GM18858 (cell line): ENCODE measurements around the gene RTP5.

ENCODE experiments used
- ATAC-seq: cut with Tn5 transposase; IDR thresholded peaks from one replicate; pipeline ENCODE4 v1.9.1; 2021; ENCODE audit not compliant: unreplicated experiment

RTP5 gene

DNA sequence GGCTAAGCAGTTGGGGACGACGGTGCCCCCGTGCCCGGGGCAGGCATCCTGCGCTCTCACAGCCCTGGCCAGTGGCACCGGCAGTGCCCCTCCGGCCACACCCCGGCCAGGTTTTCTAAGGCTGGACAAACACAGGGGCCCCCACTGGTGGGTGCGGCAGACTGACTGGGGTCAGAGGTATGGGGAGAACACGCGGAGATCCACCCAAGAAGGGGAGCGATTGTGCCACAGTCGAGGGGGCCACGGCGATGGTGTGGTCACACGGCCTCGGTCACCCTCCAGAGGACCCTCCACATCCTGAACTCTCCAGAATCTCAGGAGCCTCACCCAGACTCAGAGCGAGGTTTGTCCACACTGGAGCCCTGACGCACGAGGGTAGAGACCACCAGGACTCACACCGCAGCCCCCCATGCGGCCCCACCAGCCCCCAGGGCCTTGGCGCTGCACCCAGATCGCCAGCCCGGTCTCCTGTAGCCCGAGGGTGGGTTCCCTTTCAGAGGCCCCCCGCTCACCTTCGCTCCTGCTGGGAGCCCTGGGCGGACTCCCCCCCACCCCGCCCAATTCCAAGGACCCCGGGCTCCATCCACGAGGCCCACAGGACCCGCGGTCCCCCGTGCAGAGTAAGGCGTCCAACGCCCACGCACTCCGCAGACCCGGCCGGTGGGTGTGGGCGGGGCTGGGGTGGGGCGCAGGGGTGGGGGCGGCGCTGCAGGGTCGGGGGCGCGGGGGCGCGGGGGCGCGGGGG lies 26.0 kb upstream of the RTP5 start:
- ATAC-seq = no peak

DNA sequence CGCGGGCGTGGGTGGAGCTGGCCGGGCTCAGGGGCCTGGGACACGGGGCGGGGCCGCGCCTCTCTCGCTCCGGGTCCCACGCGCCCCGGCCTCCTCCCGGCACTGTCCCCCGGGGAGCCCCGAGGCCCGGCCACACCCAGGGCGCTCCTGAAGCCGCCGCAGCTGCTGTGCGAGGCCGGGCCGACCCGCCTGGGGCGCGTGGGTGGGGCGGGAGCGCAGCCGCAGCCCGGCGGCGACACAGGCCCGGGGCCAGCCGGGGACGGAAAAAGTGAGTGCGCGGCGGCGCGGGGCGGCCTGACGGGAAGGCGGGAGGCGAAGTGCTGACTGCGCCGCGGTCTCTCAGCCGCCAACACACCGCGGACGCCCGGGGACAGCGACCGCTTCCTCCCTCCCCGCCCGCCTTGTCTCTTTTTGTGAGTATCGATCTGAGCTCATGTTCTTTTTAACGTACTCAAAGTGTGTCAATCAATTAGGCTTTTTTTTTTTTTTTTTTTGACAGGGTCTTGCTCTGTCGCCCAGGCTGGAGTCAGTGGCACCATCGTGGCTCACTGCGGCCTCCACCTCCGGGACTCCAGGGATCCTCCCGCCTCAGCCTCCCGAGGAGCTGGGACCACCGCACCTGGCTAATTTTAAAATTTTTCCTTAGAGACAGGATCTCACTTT lies 25.3 kb upstream of the RTP5 start:
- ATAC-seq = peak; percentile 45

DNA sequence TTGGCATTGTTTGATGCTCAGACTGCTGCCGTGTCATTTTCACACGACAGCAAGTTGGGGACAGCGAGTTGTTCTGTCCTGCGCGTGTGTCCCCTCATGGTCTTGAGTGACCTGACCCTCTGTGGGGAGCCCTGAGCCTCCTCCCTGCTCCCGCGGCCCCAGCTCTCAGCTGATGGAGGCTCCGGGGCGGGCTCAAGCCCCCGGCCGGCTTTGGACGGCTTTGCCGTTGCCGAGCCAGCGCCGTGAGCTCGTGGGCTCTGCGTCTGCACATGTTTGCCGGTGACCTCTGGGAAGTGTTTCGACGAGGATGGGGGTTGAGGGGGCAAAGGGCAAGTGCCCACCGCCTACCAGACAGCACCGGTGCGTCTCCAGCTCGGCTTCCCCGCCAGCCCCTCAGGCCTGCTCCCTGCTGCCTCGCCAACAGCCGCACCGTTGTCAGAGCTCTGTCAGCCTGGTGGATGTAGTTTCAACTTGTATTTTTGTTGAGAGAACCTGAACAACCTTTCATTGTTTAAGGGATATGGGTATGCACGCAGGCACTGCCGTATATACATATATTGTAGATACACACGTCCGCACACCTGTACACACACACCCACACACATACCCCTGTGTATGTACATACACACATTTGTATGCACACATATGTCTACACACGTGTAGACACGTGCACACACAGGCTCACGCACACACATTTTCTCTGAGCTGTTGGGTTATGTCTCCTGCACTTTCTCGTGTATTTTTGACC lies 24.5 kb upstream of the RTP5 start:
- ATAC-seq = no peak

DNA sequence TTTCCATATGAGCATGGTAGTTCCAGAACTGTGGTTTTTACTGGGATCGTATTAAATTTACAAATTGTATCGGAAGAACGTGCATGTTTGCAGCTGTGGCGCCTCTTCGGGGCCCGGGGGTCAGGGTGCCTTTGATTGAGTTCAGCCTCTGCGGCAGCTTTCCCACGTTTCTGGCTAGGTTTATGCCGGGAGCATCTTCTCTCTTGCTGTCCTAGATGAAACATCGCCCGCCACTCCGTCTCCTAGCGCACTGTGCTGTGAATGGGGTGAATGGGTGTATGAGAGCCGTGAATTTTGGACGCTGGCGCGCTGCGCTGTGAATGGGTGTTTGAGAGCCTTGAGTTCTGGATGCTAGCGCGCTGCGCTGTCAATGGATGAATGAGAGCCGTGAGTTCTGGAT lies 23.1 kb upstream of the RTP5 start:
- ATAC-seq = no peak

DNA sequence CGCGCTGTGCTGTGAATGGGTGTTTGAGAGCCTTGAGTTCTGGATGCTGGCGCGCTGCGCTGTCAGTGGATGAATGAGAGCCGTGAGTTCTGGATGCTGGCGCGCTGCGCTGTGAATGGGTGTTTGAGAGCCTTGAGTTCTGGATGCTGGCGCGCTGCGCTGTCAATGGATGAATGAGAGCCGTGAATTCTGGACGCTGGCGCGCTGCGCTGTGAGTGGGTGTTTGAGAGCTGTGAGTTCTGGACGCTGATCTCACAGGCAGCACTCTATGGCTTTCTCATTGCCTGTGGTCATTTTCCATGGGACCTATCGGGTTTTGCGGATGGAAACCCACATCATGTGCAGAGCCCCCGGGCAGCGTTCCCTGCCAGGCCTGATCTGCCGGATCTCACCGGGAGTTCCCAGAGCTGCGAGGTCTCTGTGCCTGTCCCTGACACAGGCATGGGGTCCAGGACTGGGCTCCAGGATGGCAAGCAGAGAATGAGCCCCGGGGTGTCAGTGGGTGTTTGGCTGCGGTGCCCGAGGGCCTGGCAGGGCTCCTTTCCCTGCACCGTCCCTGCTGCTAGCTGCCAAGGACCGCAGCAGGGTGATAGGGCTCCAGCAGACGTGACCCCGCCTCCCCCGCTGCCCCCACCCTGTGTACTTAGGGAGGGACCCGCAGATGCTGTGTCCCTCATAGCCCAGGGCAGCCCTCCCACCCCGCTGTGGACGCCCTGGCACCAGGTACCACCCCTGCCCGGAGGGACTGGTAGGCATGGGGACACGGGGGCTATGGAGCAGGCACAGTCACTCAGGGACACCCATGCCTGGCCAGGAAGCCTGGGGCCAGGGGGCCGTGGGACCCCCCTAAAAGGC lies 20.5 kb upstream of the RTP5 start:
- ATAC-seq = no peak

DNA sequence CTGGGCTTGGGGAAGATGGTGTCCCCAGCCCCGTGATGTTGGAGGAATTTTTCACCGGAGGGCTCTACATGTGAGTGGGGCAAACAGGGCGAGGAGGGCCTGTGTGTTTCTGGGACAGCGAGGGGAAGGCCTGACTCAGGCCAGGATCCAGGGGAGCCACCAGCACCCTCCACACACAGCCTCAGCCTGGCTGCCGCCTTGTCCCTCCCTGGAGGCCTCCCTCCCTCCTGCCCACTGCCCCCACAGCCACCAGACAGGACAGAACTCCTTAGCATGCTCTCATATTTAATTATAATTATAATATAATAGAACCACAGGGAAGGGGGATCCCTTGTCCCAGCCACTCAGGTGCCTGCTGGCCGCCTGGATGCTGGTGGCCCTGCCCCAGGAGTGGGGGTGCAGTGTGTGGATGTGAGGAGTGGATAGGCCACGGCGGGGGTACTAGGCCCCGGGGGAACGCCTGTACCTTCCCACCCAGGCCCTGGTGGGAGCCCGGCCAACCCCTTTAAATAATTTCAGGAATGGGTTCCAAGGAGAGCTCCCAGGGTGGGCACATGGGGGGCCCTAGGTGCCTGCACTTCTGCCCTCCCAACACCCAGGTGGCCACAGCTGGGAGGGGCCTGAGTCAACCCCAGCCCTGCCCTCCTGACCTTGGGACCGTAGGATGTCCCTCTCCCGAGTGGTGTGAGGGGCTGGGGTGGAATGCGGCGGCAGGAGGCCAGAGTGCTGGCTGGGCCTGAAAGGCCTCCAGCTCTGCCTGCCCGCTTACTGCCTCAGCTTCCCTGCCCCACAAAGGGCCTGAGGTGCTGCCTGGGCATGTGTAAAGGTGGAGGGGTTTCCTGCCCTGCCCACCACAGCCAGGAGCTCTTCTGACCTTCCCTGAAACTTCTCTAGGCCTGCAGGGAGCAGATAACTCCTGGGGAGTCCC lies 19.6 kb upstream of the RTP5 start:
- no peak for ATAC-seq

DNA sequence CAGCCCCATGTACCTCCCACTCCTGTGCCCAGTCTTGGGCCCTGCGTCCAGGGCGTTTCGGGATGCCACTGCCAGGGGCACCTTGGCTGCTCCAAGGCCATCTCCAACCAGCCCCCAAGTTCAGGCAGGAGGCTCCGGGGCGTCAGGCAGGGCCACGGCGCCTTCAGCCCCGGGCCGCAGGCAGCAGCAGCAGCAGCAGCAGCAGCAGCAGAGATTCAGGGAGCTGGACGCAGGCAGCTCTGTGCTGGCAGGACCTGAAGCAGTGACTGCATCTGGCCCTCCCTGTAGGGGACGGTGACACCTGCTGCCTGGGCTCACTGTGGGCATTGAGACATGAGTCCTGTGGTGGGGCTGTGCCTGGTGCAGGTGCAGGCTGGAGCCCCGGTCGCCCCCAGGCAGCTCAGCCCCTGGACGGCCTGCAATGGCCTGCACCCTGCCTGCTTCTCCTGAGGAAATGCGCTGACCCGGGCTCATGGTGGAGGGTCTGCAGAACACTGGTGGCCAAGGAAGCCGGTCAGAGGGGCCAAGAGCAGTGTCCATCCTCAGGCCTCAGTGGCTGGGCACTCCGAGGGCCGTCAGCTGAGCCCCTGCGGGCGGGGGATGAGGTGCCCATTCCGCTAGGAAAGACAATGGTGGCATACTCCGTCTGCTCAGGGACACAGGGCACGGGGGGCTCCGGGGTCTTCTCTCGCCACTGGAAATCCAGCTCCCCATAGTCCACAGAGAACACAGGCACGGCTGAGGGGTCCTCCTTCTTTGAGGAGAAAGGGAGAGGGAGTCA lies 18.8 kb upstream of the RTP5 start:
- no peak for ATAC-seq

DNA sequence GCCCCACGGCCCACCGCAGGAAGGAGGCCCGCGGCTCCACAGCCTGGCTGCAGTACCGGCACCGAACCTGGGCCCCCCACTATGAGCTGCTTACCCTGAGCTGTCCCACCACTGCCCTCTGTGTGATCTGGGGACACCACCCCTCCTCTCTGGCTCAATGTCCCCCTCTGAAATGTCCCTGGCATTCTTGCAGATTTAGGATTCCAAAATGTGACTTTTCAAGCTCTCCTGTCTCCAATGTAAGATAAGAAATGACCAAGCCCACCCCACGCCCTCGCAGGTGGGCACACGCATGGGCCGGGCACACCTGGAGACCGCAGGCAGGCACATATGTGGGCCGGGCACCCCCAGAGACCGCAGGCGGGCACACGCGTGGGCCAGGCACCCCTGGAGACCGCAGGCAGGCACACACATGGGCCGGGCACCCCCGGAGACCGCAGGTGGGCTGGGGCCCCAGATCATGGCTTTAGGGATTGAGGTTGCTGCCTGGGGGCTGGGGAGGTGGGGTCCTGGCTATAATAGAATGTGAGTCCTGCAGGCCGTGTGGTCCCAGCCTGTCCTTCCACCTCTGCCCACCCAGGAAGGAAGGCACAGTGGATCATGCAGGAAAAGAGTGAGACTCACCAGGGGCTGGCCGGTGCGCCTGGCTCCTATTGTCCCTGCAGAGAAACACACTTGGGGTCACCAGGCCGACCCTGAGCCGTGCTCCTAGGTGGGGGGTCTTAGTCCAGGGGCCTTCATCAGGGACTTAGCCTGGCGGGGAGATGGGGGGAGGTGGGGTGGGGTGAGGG lies 18.0 kb upstream of the RTP5 start:
- ATAC-seq = no peak

DNA sequence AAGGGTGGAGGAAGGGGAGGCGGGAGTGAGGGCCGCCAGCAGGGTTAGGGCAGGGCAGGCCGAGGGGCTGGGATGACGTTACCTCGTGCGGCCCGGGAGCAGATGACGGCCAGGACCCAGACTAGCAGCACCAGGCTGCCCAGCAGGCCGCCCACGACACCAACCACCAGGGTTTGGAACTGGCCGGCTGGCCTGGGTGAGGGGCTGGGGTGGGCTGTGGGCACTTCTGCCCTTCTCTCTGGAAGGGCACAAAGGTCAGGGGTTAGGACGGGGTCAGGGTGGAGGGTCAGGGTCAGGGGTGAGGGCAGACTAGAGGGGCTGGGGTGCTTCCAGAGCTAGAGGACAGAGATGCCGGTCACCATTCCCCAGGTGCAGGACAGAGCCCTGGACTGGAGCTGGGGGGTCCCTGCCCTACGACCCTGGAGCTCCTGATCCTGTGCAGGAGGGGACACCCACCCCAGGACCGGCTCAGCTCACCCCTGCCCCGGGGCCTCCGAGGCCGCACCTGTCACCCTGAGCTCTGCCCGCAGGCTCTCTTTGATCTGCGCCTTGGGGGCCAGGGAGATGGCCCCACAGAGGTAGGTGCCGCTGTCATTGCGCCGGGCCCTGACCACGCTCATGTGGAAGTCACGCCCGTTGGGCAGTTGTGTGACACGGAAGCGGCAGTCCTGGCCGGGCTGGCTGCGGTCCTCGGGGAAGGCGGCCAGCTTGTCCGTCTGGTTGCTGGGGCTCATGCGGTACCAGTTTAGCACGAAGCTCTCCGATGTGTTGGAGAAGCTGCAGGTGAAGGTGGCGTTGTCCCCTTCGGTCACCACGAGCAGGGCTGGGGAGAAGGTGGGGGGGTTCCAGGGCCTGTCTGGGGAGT lies 17.2 kb upstream of the RTP5 start:
- ATAC-seq = no peak

DNA sequence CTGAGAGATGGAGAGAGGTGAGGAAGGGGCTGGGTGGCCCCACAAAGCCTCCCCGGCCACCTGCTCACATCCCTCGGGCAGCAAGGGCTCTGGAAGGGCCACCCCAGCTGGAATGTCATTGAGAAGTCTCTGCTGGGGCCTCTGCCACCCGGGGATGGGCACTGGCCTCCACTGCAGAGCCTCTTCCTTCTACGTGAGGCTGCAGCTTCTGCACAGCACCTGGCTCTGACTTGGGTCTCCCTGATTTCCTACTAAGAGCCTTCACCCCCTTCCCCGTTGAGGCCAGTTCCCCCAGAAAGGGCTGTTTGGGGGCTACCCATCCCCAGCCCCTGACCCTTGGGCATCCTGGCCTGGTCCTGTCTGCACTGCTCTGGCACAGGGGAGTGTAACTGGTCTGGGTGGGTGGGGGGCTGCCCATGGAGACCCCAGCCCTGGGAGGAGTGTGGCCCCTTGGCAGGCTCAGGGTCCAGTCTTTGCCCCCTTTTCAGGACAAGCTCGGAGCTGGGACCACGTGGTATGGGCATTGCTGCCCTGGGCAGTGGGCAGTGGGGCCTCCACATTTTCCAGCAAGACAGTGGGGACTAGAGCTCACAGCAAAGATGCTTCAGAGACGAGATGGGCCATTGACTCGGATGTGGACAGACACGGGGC lies 16.4 kb upstream of the RTP5 start:
- no peak for ATAC-seq

DNA sequence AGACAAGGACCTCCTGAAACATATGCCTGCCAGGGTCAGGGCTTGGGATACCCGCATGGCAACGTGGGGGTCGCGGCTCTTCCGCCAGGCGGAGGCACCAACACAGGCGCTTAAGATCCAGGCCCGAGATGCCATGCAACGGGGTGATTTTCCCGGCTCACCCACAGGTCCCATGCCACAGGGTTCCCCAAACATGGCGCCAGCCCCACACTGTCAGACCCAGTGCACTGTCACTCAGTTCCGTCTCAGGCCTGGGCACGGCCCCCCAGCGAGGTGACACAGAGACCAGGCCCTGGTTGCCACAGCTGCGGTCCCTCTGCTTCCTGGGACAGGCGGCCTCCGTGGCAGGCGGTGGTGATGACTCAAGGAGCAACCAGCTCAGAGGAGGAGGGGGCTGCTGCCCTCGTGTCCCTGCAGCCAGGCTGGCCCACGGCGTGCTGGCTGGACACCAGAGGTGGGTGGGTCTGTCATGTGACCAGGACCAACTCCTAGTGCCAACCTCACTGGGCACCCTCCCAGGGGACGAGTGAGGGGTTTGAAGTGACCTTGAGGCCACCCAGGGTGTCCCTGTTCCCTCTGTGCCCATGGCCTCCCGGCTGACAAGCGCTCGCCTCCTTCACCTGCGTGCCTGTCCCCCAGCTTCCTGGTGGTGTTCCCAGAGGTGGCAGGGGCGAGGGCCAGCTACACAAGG lies 15.7 kb upstream of the RTP5 start:
- no peak for ATAC-seq

DNA sequence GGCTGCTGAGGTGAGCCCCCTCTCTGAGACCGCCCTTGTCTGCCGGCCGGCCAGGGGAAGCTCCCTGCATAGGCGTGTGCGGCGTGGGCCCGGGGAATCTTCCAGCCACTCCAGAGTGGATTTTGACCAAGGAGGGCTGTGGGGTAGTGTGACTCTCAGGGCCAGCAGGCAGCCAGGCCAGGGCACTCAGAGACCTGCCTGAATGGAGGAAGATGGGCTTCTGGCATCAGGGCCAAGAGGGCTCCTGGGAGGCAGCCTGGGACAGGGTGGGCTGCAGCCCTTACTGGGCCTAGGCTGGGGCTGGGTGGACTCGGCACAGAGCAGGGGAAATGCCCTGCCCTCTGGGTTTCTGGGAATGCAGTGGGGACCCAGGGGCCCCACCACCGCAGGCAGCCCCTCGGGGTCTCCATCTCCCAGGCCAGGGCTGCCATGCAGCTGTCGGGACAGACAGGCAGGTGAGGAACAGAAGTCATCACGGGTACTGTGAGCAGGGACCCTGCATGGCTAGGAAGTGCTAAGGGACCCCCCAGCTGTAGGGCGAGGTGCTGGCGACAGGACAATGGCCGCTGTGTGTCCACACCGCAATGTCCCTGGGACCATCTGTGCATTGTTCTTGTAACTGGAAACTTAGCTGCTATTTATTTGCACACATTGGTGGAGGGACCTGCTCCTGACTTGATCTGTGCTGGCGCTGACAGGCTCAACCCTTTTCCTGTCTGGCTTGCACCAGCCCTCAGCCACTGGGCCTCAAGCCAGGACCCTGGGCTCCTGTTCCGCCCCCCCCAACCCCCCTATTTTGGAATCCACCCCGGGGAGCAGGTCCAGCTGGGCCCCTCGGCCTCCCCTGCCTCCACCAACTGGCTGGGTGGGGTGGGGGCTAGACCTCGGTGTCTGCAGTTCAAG lies 14.9 kb upstream of the RTP5 start:
- ATAC-seq = no peak

DNA sequence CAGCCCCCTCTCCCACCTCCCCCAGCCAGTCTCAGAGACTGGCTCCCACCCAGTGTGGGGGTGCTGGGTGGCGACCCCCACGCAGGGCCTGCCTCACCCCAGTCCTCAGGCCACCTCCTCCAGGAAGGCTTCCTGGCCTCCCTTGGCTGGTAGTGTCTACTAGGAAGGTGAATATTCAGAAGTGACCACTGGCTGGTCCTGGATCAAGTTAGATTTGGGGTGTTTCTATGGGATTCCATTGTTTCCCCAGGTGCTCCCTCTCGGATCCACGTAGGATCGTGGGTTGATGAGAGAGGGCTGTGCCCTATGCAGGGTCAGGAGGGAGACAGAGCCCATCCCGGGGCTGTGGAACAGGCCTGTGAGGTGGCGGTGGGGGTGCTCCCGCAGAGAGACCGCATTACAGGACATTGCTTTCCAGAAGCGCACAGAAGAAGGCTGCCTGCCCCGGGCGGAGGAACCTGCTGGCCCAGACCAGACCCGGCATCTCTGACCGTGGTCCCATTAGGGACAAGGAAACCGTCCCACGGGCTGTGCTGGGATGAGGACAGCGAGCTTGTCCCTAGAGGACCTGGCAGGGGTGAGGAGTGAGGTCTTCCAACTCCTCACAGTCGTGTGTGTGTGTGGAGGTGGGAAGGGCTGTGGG lies 14.2 kb upstream of the RTP5 start:
- ATAC-seq = no peak

DNA sequence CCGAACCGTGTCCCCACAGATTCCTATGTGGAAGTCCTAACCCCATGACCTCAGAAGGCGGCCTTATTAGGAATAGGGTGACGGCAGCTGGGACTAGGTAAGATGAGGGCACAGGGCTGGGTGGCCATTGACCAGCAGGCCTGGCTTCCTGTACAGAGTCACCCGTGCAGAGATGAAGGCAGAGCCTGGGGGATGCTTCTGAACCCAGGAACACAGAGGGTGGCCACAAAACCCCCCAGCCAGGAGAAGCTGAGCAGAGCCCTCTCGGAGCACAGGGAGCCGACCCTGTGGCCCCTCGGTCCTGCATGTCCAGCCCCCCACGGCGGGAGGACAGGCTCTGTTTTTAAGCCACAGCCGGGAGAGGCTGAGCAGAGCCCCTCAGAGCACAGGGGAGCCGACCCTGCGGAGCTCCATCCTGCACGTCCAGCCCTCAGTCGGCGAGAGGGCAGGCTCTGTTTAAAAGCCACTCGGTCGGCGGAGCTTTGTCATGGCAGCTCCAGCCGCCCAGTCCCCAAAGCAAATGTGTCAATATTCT lies 13.6 kb upstream of the RTP5 start:
- ATAC-seq = no peak

DNA sequence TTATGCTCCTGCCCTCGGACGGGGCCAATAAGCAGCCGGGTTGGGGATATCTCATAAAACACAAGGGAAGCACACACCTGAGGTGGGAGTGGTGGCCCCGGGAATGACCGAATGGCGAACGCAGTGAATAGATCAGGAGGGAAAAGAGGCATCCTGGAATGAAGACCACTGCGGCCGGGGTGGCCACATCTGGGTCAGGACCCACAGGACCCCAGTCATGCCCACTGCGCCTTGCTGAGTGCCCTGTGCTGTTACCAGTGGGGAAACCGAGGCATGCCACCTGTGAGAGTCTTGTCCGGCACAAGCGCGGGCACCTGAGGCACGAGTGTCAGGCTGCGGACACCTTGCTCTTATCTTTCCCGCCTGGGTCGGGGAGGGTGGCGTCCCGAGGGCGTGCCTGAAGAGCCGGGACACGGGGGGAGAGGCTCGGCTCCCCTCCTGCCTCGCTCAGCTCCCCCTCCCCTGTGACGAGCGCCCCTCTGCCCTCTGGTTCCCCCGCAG lies 12.4 kb upstream of the RTP5 start:
- ATAC-seq = no peak
